ENCODE measurements around the gene CD96. TPM values are rescaled to one million over a fixed set of nuclear protein-coding genes. Genes with fewer than 3 reads are reported as not detected.
"Not testable (repeated sequence)": the region's sequence is repeated elsewhere in the genome, so short reads cannot be mapped to it uniquely, and the experiment has no call there.

CD96 gene
- total RNA-seq, 2 donors from 2014 or later: not detected

GRCh38 chr3:111548092-111548491 lies 6.1 kb downstream of the CD96 start:
- Histone ChIP-seq H3K4me3 (ENCODE audit: low read length) (no peak overlapping the region), H3K4me1 (ENCODE audit: control insufficient read depth, insufficient read depth, low read length) (no peaks in the 10 kb centered on the region), H3K27ac (ENCODE audit: low read depth, low read length) (no peak overlapping the region), H3K36me3 (ENCODE audit: control insufficient read depth, insufficient read depth, low read length) (no peaks in the 10 kb centered on the region), H3K9me3 (ENCODE audit: control insufficient read depth, low read length) (no peaks in the 10 kb centered on the region), H3K27me3 (ENCODE audit: control insufficient read depth, insufficient read depth, low read length, poor library complexity, severe bottlenecking) (no peaks in the 10 kb centered on the region), H3K9ac (ENCODE audit: extremely low read depth, low read length, poor library complexity, severe bottlenecking) (no peak overlapping the region)
- Mint-ChIP-seq H3K4me3 (no peak overlapping the region), H3K27ac (no peak overlapping the region), H3K9me3 (no peaks in the 10 kb centered on the region), H3K4me1 (peaks cover 5% of the 10 kb centered on the region), H3K36me3 (ENCODE audit: low read depth) (no peaks in the 10 kb centered on the region), H3K27me3 (ENCODE audit: insufficient read depth) (no peaks in the 10 kb centered on the region)
- no peak for DNase-seq
- no peak for TF ChIP-seq CTCF (conservative IDR thresholded peaks at IDR 0.05)
- 83 to 93% methylated on average over 1 of the region's 1 CpG for WGBS, 2 experiments (ENCODE audit: insufficient coverage in 1 of 2, insufficient read length in 1 of 2)

- no peak overlapping the region for H3K9ac ChIP-seq (ENCODE audit: extremely low read depth, low read length, poor library complexity, severe bottlenecking)
- H3K27me3 ChIP-seq (ENCODE audit: control insufficient read depth, insufficient read depth, low read length, poor library complexity, severe bottlenecking): no peaks in the 10 kb centered on the region
- H3K9me3 Mint-ChIP-seq: no peaks in the 10 kb centered on the region
- H3K4me3 Mint-ChIP-seq: no peak overlapping the region
- DNase-seq: no peak
- no peak for TF ChIP-seq CTCF (conservative IDR thresholded peaks at IDR 0.05)
- H3K4me1 Mint-ChIP-seq: peaks cover 5% of the 10 kb centered on the region
- H3K4me3 ChIP-seq (ENCODE audit: low read length): no peak overlapping the region
- no peaks in the 10 kb centered on the region for H3K36me3 ChIP-seq (ENCODE audit: control insufficient read depth, insufficient read depth, low read length)
- no peaks in the 10 kb centered on the region for H3K36me3 Mint-ChIP-seq (ENCODE audit: low read depth)
- H3K27ac Mint-ChIP-seq: no peak overlapping the region
- H3K27ac ChIP-seq (ENCODE audit: low read depth, low read length): no peak overlapping the region
- no peaks in the 10 kb centered on the region for H3K9me3 ChIP-seq (ENCODE audit: control insufficient read depth, low read length)
- H3K4me1 ChIP-seq (ENCODE audit: control insufficient read depth, insufficient read depth, low read length): no peaks in the 10 kb centered on the region
- H3K27me3 Mint-ChIP-seq (ENCODE audit: insufficient read depth): no peaks in the 10 kb centered on the region
Observed at GRCh38 chr3:111548756-111549155, 6.8 kb downstream of the CD96 start.

- H3K9me3 ChIP-seq (ENCODE audit: control insufficient read depth, low read length); H3K9ac ChIP-seq (ENCODE audit: extremely low read depth, low read length, poor library complexity, severe bottlenecking); H3K9me3 Mint-ChIP-seq; DNase-seq; H3K36me3 ChIP-seq (ENCODE audit: control insufficient read depth, insufficient read depth, low read length); H3K4me1 ChIP-seq (ENCODE audit: control insufficient read depth, insufficient read depth, low read length); H3K27me3 Mint-ChIP-seq (ENCODE audit: insufficient read depth); H3K4me3 ChIP-seq (ENCODE audit: low read length); H3K36me3 Mint-ChIP-seq (ENCODE audit: low read depth); H3K27me3 ChIP-seq (ENCODE audit: control insufficient read depth, insufficient read depth, low read length, poor library complexity, severe bottlenecking); H3K4me1 Mint-ChIP-seq; H3K27ac ChIP-seq (ENCODE audit: low read depth, low read length): not testable (repeated sequence)
- WGBS, 2 experiments (ENCODE audit: insufficient coverage in 1 of 2, insufficient read length in 1 of 2): 95 to 98% methylated on average over 15 to 17 of the region's 25 CpGs
- H3K27ac Mint-ChIP-seq: peak overlapping the region; percentile 68
- H3K4me3 Mint-ChIP-seq: peak overlapping the region; percentile 40
Observed at GRCh38 chr3:111561902-111562301, 19.9 kb downstream of the CD96 start.

- WGBS, 2 experiments (ENCODE audit: insufficient coverage in 1 of 2, insufficient read length in 1 of 2): 93% methylated on average over 2 of the region's 2 CpGs; no CpG with 5 or more reads in 1 of the 2 experiments
Observed at GRCh38 chr3:111566844-111567243, 24.8 kb downstream of the CD96 start.

More at GRCh38 chr3:111566844-111567243, 24.8 kb downstream of the CD96 start:
- Histone ChIP-seq H3K27me3 (ENCODE audit: control insufficient read depth, insufficient read depth, low read length, poor library complexity, severe bottlenecking) (no peaks in the 10 kb centered on the region), H3K4me1 (ENCODE audit: control insufficient read depth, insufficient read depth, low read length) (no peaks in the 10 kb centered on the region), H3K9ac (ENCODE audit: extremely low read depth, low read length, poor library complexity, severe bottlenecking) (no peak overlapping the region), H3K9me3 (ENCODE audit: control insufficient read depth, low read length) (no peaks in the 10 kb centered on the region), H3K36me3 (ENCODE audit: control insufficient read depth, insufficient read depth, low read length) (no peaks in the 10 kb centered on the region), H3K4me3 (ENCODE audit: low read length) (no peak overlapping the region), H3K27ac (ENCODE audit: low read depth, low read length) (no peak overlapping the region)
- Mint-ChIP-seq H3K4me3 (no peak overlapping the region), H3K36me3 (ENCODE audit: low read depth) (no peaks in the 10 kb centered on the region), H3K27me3 (ENCODE audit: insufficient read depth) (no peaks in the 10 kb centered on the region), H3K9me3 (peaks cover 8% of the 10 kb centered on the region), H3K27ac (no peak overlapping the region), H3K4me1 (peaks cover 3% of the 10 kb centered on the region)
- no peak for TF ChIP-seq CTCF (conservative IDR thresholded peaks at IDR 0.05)
- no peak for DNase-seq

All from endodermal cell (in vitro differentiated cells).